GM19395 (cell line): ENCODE measurements around the gene KLF3.
"Not testable (repeated sequence)": the region's sequence is repeated elsewhere in the genome, so short reads cannot be mapped to it uniquely, and the experiment has no call there.

Source experiments
- ATAC-seq: cut with Tn5 transposase; IDR thresholded peaks from one replicate; pipeline ENCODE4 v1.9.1; 2021; ENCODE audit warnings: mild to moderate bottlenecking, moderate library complexity; ENCODE audit not compliant: unreplicated experiment

KLF3 gene

DNA sequence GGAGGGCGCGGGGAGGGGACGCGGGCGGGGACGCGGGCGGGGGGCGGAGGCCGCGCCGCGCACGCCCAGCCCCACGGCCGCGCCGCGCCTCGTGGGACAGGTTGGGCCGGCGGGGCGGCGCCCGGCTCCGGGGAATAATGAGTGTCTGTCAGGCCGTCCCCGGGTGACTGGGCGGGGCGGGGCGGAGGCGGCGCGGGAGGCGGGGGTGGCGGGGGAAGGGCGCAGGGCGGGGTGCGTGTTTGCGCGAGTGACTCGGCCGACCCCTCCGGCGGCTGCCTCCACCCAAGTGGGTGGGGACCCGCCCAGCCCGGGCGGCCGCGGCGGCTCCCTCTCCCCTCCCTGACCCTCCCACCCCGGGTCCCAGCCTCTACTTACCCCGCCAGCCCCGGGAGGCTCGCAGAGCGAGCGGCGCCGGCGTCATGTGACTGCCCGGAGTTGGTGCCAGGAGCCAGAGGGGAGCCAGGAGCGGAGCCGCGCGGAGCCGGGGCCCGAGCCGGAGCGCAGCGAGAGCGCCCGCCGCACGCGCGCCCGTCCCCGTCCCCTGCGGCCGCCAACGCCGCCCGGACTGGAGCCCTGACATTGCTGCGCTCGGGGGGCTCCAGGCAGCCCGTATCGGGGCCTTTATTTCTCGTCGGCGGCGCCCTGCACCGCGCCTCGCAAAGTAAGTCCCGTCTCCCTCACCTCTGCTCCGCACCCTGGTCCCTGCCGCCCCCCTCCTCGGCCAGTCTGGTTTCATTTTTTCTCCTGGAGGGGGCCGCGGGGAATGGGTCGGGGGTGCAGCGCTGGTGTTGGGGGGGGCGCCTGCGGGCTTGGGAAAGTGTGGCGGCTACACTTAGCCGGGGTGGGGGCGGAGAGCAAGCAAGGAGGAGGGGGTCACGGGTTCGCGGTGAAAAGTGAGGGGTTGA is at the start of gene KLF3:
TSS of gene KLF3 (plus strand) at position 399 of the 905 bp plus-strand sequence. CDS start 16,427 bp downstream, outside the sequence.
- ATAC-seq: peak; percentile 63

- no peak for ATAC-seq
Observed at GRCh38 chr4:38614231-38614630, 49.8 kb upstream of the KLF3 start.

DNA sequence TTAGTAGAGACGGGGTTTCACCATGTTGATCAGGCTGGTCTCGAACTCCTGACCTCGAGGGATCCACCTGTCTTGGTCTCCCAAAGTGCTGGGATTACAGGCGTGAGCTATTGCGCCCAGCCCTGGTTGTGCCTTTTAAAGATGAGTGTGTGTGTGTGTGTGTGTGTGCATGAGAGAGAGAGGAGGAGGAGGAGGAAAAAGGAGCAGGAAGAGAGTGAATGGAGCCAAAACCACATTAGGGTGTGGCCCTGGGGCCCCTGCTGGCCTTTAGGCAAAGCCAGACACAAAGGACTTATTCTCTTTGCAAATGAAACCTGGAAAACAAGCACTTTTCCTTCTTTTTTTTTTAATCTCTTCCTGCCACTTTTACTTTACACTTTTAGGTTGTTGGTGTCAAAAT is 48.2 kb upstream of the KLF3 start:
- ATAC-seq: no peak

DNA sequence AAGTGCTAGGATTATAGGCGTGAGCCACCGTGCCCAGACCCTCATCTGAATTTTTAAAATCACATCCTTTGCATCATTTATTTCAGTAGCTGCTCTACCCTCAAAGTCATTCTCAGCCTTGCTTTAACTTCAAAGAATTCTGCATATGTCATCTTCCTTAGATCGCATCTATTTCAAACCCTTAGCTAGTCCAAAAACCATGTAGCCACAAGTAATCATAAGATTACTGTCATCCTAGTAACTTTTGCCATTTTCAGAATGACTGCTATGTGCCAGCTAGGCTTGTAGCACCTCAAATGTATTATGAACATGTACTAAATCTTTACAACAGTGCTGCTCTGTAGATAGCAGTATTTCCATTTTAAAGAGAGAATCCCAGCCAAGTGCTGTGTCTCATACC is 45.5 kb upstream of the KLF3 start:
- ATAC-seq: no peak

GRCh38 chr4:38619316-38619715 is 44.7 kb upstream of the KLF3 start:
- ATAC-seq: no peak

DNA sequence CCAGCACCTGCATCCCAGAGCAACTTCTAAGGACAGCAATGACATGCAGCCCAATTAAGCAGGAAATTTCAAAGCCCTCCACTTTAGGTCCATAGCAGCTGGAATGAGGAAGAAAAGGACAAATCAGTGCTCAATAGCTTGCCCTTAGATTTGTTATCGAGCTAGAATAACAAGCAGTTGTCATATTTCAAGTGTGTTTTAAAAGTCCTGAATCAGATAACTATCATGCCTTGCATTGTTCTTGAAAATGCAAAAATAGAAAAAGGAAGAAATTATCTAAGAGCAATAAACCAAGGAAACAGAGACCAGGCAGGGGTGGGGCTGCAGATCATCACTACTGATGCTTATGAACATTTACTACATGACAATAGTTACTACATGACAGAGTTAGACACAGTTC is 43.9 kb upstream of the KLF3 start:
- ATAC-seq: no peak

- ATAC-seq: no peak
Observed at GRCh38 chr4:38620527-38621027, 43.4 kb upstream of the KLF3 start.

GRCh38 chr4:38621028-38621684 is 42.8 kb upstream of the KLF3 start:
- no peak for ATAC-seq

GRCh38 chr4:38621831-38622230 is 42.2 kb upstream of the KLF3 start:
- ATAC-seq: no peak

DNA sequence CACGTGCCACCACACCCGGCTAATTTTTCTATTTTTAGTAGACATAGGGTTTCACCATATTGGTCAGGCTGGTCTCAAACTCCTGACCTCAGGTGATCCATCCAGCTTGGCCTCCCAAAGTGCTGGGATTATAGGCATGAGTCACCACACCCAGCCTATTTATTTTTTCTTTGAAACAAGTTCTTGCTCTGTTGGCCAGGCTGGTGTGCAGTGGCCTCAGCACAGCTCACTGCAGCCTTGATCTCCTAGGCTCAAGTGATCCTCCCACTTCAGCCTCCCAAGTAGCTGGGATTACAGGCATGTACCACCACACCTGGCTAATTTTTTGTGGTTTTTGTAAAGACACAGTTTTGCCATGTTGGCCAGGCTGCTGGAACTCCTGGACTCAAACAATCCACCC is 41.7 kb upstream of the KLF3 start:
- ATAC-seq: not testable (repeated sequence)

DNA sequence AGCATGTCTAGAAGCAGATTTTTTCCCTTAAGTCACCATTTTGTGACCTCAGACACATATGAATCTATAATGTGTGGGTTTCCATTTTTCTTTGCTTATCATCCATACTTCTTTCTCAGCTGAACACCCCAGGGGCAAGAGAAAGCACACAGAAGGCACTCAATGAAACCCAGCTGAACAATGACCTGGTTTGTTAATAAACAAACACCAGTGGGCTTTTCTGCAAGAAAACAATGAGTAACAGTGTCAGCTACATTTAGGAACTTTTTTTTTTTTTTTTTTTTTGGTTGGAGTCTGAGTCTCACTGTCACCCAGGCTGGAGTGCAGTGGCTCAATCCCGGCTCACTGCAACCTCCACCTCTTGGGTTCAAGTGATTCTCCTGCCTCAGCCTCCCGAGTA is 40.7 kb upstream of the KLF3 start:
- no peak for ATAC-seq

DNA sequence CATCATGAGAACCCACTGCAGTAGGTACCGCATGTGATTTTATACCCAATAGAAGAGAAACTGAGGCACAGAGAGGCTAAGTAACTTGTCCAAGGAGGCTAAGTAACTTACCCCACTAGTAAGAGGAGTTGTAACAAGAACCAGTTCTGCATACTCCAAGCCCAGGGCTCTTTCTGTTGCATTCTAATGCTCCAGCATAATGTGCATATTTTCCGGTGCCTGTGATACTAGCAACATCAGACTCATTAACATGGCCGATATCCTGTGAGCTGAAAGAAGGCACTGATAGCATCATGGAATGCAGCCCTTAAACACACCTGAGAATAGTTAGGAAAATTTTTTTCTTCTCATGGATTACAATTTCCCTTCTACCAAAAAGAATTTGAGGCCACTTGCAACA is 39.7 kb upstream of the KLF3 start:
- no peak for ATAC-seq

DNA sequence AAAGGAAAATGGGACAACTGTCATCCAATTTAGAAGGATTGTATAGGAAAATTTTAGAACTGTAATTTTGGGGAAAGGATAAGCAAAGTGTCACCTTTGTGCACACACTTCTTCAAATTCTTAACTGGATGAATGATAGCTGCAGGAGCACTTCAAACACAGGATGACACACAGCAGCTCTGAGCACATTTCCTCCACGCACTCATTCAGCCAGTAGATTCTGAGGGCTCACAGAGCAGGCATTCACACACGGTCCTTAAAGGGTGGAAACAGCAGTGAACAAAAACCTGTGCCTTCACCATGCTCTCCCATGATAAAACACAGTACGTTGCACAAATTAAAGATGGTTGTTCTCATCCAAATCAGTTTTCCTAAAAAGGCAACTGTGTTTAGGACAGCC is 38.5 kb upstream of the KLF3 start:
- ATAC-seq: no peak

- not testable (repeated sequence) for ATAC-seq
Observed at GRCh38 chr4:38626901-38627444, 37.0 kb upstream of the KLF3 start.

DNA sequence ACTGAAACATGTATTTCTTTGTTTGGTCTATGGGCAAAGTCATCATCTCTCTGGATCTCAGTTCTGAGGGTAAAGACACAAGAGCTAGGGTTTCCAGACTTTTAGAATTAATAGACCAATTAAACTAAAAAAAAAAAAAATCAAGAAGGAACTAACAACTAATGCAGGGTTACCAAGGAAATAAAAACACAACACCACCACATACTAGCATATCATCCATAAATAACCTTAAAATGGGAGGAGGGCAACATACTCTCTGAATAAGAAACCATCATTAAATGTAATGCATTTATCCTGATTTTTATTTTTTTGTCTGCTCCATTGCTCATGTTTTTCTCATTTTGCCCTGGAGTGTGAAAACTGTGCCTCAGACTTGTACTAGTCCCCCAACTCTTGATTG is 33.5 kb upstream of the KLF3 start:
- ATAC-seq: no peak

GRCh38 chr4:38634047-38634759 is 29.8 kb upstream of the KLF3 start:
- ATAC-seq: no peak

DNA sequence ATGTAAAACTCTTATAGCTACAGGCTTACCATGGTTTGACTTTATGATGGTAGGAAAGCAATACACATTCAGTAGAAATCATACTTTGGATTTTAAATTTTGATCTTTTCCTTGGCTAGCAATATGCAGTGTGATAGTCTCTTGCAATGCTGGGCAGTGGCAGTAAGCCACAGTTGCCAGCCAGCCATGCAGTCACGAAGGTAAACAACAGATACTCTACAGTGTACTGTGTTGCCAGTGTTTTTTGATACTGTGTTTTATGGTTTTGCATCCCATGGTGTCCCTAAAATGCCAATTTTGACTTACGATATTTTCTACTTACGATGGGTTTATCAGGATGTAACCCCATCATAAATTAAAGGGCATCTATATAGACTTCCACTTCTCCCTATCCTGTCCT is 24.8 kb upstream of the KLF3 start:
- no peak for ATAC-seq

DNA sequence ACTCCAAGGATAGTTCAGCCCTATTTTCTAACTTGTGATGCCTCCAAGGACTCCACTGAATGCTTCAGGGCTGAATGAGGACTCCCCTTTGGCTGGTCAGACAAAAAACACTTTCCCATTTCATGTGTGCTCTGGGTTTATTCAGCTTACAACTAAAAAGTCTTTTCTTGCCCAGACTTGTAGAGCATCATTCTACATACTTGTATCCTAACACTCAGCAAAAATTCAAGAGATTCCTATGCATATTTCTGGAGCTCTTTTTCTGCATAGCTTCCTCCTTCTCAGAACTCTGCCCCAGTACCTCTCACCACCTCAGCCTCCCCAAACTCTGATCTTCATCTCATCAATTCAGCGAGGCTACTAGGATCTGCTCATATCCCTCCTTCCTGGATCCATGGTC is 22.2 kb upstream of the KLF3 start:
- ATAC-seq: no peak

- no peak for ATAC-seq
Observed at GRCh38 chr4:38644201-38644600, 19.8 kb upstream of the KLF3 start.

DNA sequence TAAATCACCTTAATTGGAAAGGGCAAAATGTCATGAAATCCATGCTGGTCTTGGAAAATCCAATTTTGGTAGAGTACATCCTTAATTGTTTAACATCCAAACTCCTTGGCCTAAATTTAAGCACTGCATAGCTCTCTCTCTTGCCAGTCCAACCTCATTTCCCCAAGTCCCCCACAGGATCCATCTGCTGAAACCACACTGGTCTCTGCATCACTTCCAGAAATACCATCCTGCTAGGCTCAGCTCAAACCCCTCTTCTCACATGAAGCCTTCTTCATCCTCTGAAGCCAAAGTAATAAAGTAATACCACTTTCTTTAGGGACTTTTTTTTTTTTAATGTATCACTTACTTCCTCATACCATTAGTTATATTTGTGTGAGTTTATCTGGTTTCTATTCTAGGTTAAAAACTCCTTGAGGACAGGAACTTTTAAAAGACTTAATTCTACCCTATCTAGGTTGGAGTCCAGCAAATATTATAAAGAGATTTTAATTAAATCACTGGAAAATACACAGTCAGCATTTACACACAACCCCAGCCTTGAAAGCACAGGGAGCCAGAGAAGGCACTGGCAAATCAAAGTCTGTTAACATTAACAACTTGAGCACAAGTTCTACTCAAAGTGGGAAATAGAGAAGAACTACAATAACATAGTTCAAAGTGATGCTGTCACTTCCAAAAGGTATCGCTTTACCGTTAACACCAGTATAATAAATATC is 16.7 kb upstream of the KLF3 start:
- no peak for ATAC-seq

DNA sequence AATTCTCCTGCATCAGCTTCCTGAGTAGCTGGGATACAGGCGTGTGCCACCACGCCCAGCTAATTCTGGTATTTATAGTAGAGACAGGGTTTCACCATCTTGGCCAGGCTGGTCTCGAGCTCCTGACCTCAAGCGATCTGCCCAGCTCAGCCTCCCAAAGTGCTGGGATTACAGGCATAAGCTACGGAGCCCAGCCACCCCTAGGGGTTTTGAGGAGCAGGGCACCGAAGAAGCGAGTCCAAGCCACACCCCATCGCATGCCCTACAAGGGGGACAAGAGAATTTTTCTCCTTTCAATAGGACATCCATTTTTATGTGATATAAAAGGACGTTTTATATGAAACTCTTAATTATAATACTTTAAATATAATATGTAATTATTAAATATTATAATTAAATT is 13.9 kb upstream of the KLF3 start:
- no peak for ATAC-seq
